OCI-LY7 (cell line): Measurements from ENCODE around the gene SNAP47.

ENCODE experiments used
- CTCF ChIP-seq: fragments of 200-600 bp; sonication (generic); conservative IDR thresholded peaks from 2 replicates; pipeline ENCODE4 v1.5.1; 2014; ENCODE audit warnings: mild to moderate bottlenecking, antibody characterized with exemption, low read length, moderate library complexity, mixed read lengths
- EZH2phosphoT487 ChIP-seq: fragments of 200-600 bp; sonication (generic); IDR thresholded peaks from 2 replicates; pipeline ENCODE4 v1.6.1; 2018; ENCODE audit warnings: low read depth, borderline replicate concordance, mild to moderate bottlenecking, mixed run types, antibody characterized with exemption, low read length, moderate library complexity, mixed read lengths

GRCh38 chr1:227768640-227769039, 33.4 kb downstream of the SNAP47 start:
- no peak for TF ChIP-seq CTCF
- TF ChIP-seq EZH2phosphoT487: no peak
